GM20000 (cell line): ENCODE results near the gene ARHGAP22.

Experiments
- DNase-seq: peaks from one replicate; pipeline ENCODE4 v3.0.0; 2012; ENCODE audit warnings: low spot score
- TF ChIP-seq, protein P1 (sequence below): IDR thresholded peaks from 2 replicates; pipeline ENCODE4 v1.5.1; 2012; ENCODE audit warnings: mild to moderate bottlenecking, control low read depth; ENCODE audit errors: extremely low read depth, missing control alignments

Gene ARHGAP22

DNA sequence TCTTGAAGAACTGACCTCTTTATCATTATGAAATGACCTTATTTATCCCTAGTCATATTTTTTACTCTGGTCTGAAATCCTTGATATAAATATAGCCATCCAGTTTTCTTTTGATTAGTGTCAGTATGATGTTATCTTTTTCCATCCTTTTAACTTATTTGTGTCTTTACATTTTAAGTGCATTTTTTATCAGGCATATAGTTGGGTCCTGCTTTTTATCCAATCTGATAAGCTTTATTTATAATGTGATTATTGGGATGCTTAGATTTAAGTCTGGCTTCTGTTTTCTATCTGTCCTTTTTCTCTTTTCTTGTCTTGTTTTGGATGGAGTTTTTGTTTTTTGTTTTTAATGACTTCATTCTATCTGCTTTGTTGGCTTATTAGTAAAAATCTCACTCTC is 119.2 kb downstream of the ARHGAP22 start:
- TF ChIP-seq, protein P1, sequence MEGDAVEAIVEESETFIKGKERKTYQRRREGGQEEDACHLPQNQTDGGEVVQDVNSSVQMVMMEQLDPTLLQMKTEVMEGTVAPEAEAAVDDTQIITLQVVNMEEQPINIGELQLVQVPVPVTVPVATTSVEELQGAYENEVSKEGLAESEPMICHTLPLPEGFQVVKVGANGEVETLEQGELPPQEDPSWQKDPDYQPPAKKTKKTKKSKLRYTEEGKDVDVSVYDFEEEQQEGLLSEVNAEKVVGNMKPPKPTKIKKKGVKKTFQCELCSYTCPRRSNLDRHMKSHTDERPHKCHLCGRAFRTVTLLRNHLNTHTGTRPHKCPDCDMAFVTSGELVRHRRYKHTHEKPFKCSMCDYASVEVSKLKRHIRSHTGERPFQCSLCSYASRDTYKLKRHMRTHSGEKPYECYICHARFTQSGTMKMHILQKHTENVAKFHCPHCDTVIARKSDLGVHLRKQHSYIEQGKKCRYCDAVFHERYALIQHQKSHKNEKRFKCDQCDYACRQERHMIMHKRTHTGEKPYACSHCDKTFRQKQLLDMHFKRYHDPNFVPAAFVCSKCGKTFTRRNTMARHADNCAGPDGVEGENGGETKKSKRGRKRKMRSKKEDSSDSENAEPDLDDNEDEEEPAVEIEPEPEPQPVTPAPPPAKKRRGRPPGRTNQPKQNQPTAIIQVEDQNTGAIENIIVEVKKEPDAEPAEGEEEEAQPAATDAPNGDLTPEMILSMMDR: no peak
- DNase-seq: no peak

DNA sequence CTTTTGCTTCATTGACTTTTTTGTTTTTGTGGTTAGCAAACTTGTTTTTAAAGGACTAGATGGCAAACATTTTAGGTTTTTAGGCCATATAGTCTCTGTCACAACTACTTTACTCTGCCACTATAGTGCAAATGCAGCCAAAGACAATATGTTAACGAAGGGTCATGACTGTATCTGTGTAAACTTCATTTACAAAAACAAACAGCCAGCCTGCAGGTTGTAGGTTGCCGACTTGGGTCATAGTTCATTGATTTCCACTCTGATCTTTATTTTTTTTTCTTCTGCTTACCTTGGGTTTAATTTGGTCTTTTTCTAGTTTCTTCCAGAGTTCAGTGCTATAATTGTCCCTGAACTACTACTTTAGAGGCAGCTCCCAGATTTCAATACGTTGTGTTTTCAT is 120.0 kb downstream of the ARHGAP22 start:
- TF ChIP-seq, protein P1: no peak
- DNase-seq: no peak

DNA sequence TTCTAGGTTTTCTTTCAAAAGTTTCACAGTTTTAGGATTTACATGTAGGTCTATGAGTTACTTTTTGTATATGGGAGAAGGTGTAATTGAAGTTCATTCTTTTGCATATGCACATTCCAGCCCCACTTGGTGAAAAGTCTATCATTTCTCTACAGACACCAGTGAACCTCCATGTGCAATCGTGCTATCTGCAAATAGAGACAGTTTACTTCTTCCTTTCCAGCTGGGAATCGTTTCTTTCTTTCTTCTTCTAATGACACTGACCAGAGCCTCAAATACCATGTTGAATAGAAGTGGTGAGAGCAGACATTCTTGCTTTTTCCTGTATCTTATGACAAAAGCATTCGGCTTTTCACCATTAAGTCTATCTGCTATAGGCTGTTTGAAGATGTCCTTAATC is 122.7 kb downstream of the ARHGAP22 start:
- no peak for DNase-seq

GRCh38 chr10:48481385-48481784 is 123.5 kb downstream of the ARHGAP22 start:
- no peak for DNase-seq
- TF ChIP-seq, protein P1: no peak

More for the DNA sequence above, 122.7 kb downstream of the ARHGAP22 start:
- TF ChIP-seq, protein P1: no peak

GRCh38 chr10:48480397-48481374 is 124.2 kb downstream of the ARHGAP22 start:
- TF ChIP-seq, protein P1: no peak
- no peak for DNase-seq

DNA sequence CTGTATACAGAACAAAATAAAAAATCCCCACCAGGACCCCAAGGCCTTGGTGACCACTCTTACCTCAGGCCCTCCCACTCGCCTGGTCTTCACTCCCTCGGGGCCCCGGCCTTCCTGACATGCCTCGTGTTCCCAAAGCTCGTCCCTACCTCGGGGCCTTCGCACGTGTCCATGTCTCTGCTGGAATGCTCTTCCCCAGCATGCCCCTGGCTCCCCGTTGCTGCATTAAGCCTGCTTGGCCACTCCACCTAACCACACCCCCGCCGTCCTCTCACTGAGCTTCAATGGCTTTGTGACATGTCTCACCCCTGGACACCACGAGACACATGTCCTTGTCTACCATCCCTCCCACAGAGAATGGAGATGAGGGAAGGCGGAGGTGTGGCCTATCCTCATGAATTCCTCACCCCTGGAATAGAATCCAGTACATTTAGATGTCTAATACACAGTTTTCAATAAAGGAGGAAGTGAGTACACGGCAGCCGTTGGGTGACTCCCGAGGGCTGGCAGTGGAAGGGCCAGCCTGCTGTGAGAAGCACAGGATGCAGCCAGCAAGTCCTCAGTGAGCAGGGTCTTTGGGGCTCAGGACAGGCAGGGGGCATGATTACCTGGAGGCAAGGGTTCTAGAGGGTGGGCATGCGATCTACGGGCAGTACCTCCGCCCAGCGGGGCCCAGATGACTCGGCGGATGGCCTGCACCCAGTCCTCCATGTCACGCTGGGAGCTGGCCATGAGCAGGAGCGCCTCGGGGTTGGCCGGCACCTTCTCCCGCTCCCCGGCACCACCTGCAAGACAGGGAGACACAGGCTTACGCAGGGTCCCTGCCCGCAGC is 125.7 kb downstream of the ARHGAP22 start:
- TF ChIP-seq, protein P1: no peak
- no peak for DNase-seq

DNA sequence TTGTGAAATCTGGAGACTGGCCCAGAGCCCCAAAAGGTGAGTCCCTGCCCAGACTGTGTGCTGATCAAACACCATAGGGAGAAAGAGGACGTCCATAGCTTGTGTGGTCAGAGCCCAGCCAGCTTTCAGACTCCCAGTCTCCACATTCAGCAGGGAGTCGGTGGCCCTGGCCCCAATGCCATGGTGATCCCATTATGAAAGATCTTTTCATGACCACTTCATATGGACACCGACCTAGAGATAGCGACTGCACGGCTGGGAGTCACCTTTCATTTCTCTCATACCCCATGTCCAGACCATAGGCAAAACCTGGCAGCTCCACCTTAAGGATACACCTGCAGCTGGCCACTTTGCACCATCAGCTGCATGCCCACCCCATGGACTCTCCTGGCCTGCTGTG is 126.4 kb downstream of the ARHGAP22 start:
- DNase-seq: no peak
- TF ChIP-seq, protein P1: no peak
